HG02610 (cell line): ENCODE data around the gene DBP.

Source experiments
- ATAC-seq: cut with Tn5 transposase; IDR thresholded peaks from one replicate; pipeline ENCODE4 v1.9.1; 2021; ENCODE audit warnings: mild to moderate bottlenecking, moderate library complexity; ENCODE audit not compliant: unreplicated experiment

The DBP gene

DNA sequence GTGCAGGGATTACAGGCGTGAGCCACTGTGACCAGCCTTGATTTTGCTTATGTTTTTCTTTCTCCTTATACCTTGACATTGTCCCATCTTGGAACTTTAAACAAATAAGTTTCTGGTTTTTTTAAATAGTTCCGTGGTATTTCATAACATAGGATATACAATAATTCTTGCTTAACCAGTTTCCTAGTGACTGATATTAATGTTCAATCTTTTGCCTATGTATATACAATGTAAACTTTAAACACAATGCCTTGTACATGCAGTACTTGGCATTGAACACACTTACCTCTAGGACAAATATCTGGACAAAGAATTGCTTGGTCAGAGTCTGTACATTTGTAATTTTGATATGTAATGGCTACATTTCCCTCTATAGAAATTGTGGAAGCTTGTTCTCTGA is 55.0 kb downstream of the DBP start:
- no peak for ATAC-seq
